Neural progenitor cell (in vitro differentiated cells): ENCODE measurements around the gene GLB1L2. TPM values are rescaled to one million over a fixed set of nuclear protein-coding genes. Genes with fewer than 3 reads are reported as not detected.
A peak's percentile ranks its signal among the peaks of the same experiment; 100 is the strongest.

Source experiments
- DNase-seq: peaks from one replicate; pipeline ENCODE4 v3.0.0-alpha.2; 2016; ENCODE audit warnings: low spot score
- H2AFZ ChIP-seq: fragments of 200-600 bp; sonication (generic); replicated peaks from 2 replicates; pipeline ENCODE4 v1.6.1; 2016; ENCODE audit warnings: antibody characterized with exemption
- H3F3A ChIP-seq: fragments of 200-600 bp; sonication (generic); 2 replicates; pipeline ENCODE4 v1.6.1; 2016; ENCODE audit warnings: antibody characterized with exemption, low read depth
- H3K27ac ChIP-seq: fragments of 200-600 bp; sonication (generic); 2 replicates; pipeline ENCODE4 v1.5.1; 2016; ENCODE audit warnings: mild to moderate bottlenecking
- H3K27me3 ChIP-seq: fragments of 200-600 bp; sonication (generic); 2 replicates; pipeline ENCODE4 v1.6.1; 2016; ENCODE audit warnings: mild to moderate bottlenecking, moderate library complexity
- H3K36me3 ChIP-seq: fragments of 200-600 bp; sonication (generic); 2 replicates; pipeline ENCODE4 v1.5.1; 2016
- H3K4me1 ChIP-seq: fragments of 200-600 bp; sonication (generic); 2 replicates; pipeline ENCODE4 v1.6.1; 2016; ENCODE audit warnings: mixed run types
- H3K4me2 ChIP-seq: fragments of 200-600 bp; sonication (generic); 2 replicates; pipeline ENCODE4 v1.6.1; 2016
- H3K4me3 ChIP-seq: fragments of 200-600 bp; sonication (generic); 2 replicates; pipeline ENCODE4 v1.5.1; 2016
- H3K79me2 ChIP-seq: fragments of 200-600 bp; sonication (generic); 2 replicates; pipeline ENCODE4 v1.6.1; 2016; ENCODE audit warnings: low read depth
- H3K9ac ChIP-seq: fragments of 200-600 bp; sonication (generic); 2 replicates; pipeline ENCODE4 v1.6.1; 2016
- H3K9me3 ChIP-seq: fragments of 200-600 bp; sonication (generic); 2 replicates; pipeline ENCODE4 v1.5.1; 2016; ENCODE audit warnings: low read depth
- H4K20me1 ChIP-seq: fragments of 200-600 bp; sonication (generic); 2 replicates; pipeline ENCODE4 v1.6.1; 2016; ENCODE audit warnings: low read depth
- H3K27ac Mint-ChIP-seq: 3 replicates; pipeline ENCODE4 v1.8.0; 2021; ENCODE audit warnings: mixed read lengths
- H3K27me3 Mint-ChIP-seq: 2 replicates; pipeline ENCODE4 v1.8.0; 2022; ENCODE audit warnings: low read depth, mild to moderate bottlenecking, inconsistent platforms, moderate library complexity, mixed read lengths; ENCODE audit not compliant: insufficient read depth
- H3K36me3 Mint-ChIP-seq: 3 replicates; pipeline ENCODE4 v1.8.0; 2021; ENCODE audit warnings: mixed read lengths
- H3K4me1 Mint-ChIP-seq: 3 replicates; pipeline ENCODE4 v1.8.0; 2021; ENCODE audit warnings: mixed read lengths
- H3K4me3 Mint-ChIP-seq: 3 replicates; pipeline ENCODE4 v1.8.0; 2021; ENCODE audit warnings: mild to moderate bottlenecking, moderate library complexity, mixed read lengths
- H3K9me3 Mint-ChIP-seq: 3 replicates; pipeline ENCODE4 v1.8.0; 2020; ENCODE audit warnings: mixed read lengths
- CTCF ChIP-seq: fragments of 200-600 bp; sonication (generic); IDR thresholded peaks from 2 replicates; pipeline ENCODE4 v1.5.1; 2017; ENCODE audit warnings: antibody characterized with exemption, mild to moderate bottlenecking
- EZH2 ChIP-seq: fragments of 200-600 bp; sonication (generic); IDR thresholded peaks from 2 replicates; pipeline ENCODE4 v1.6.1; 2017; ENCODE audit warnings: antibody characterized with exemption, mild to moderate bottlenecking, moderate library complexity
- EZH2phosphoT487 ChIP-seq: fragments of 200-600 bp; sonication (generic); IDR thresholded peaks from 2 replicates; pipeline ENCODE4 v1.6.1; 2017; ENCODE audit warnings: antibody characterized with exemption
- total RNA-seq: library from RNA; depleted of rRNA; stranded (reverse); fragments of >200 nt; gene quantifications from 2 replicates; pipeline ENCODE4 v1.2.3, GENCODE V29; 2015; ENCODE audit warnings: low replicate concordance

The GLB1L2 gene
- total RNA-seq, 1 donor from 2014 or later = 2.0 TPM

- Histone ChIP-seq H4K20me1 (peaks cover 73% of the 10 kb centered on the region), H3K9me3 (no peaks in the 10 kb centered on the region), H3K4me3 (peak overlapping the region; percentile 74), H3K36me3 (no peaks in the 10 kb centered on the region), H2AFZ (no peak overlapping the region), H3K4me2 (peak overlapping the region; percentile 91), H3F3A (peaks cover 31% of the 10 kb centered on the region), H3K27me3 (no peaks in the 10 kb centered on the region), H3K9ac (no peak overlapping the region), H3K27ac (no peak overlapping the region), H3K79me2 (peaks cover 51% of the 10 kb centered on the region), H3K4me1 (peaks cover 46% of the 10 kb centered on the region)
- H3K4me1 Mint-ChIP-seq = peaks cover 52% of the 10 kb centered on the region
- H3K9me3 Mint-ChIP-seq = no peaks in the 10 kb centered on the region
- H3K27ac Mint-ChIP-seq = peak overlapping the region; percentile 44
- DNase-seq = no peak
- H3K36me3 Mint-ChIP-seq = peaks cover 2% of the 10 kb centered on the region
- peaks cover 11% of the 10 kb centered on the region for H3K27me3 Mint-ChIP-seq
- TF ChIP-seq EZH2phosphoT487 (no peak), CTCF (no peak), EZH2 (no peak)
- peak overlapping the region; percentile 92 for H3K4me3 Mint-ChIP-seq
These were observed 79.0 kb downstream of the GLB1L2 start for GRCh38 chr11:134410766-134411165.

GRCh38 chr11:134412203-134413042 lies 80.6 kb downstream of the GLB1L2 start, which contains the start of gene B3GAT1:
B3GAT1 (minus strand) TSS chr11:134412242; CDS start chr11:134387659, 24,583 bp downstream.
- Histone ChIP-seq H3K36me3 (no peaks in the 10 kb centered on the region), H2AFZ (peak within 1 kb of the TSS; percentile 63), H3K27me3 (no peaks in the 10 kb centered on the region), H3F3A (peaks cover 31% of the 10 kb centered on the region), H3K4me2 (peak within 1 kb of the TSS; percentile 93), H3K4me3 (peak within 1 kb of the TSS; percentile 74), H3K4me1 (peaks cover 46% of the 10 kb centered on the region), H3K79me2 (peaks cover 34% of the 10 kb centered on the region), H3K9ac (no peak within 1 kb of the TSS), H4K20me1 (peaks cover 73% of the 10 kb centered on the region), H3K27ac (no peak within 1 kb of the TSS), H3K9me3 (no peaks in the 10 kb centered on the region)
- DNase-seq = peak; percentile 85
- Mint-ChIP-seq H3K27me3 (peaks cover 12% of the 10 kb centered on the region), H3K9me3 (no peaks in the 10 kb centered on the region), H3K4me1 (peaks cover 46% of the 10 kb centered on the region), H3K27ac (no peak within 1 kb of the TSS), H3K4me3 (peak within 1 kb of the TSS; percentile 92), H3K36me3 (peaks cover 2% of the 10 kb centered on the region)
- TF ChIP-seq EZH2 (peak; percentile 40), EZH2phosphoT487 (no peak), CTCF (no peak)

- Histone ChIP-seq H3K4me3 (peak overlapping the region; percentile 74), H3K9me3 (no peaks in the 10 kb centered on the region), H3F3A (peaks cover 31% of the 10 kb centered on the region), H3K27me3 (no peaks in the 10 kb centered on the region), H3K9ac (no peak overlapping the region), H4K20me1 (peaks cover 75% of the 10 kb centered on the region), H3K79me2 (peaks cover 29% of the 10 kb centered on the region), H3K4me1 (peaks cover 46% of the 10 kb centered on the region), H2AFZ (peak overlapping the region; percentile 63), H3K4me2 (peak overlapping the region; percentile 93), H3K27ac (no peak overlapping the region), H3K36me3 (no peaks in the 10 kb centered on the region)
- Mint-ChIP-seq H3K27me3 (peaks cover 12% of the 10 kb centered on the region), H3K9me3 (no peaks in the 10 kb centered on the region), H3K36me3 (no peaks in the 10 kb centered on the region), H3K27ac (peak overlapping the region; percentile 47), H3K4me1 (peaks cover 42% of the 10 kb centered on the region), H3K4me3 (peak overlapping the region; percentile 85)
- DNase-seq = peak; percentile 62
- TF ChIP-seq EZH2 (peak; percentile 32), EZH2phosphoT487 (no peak), CTCF (no peak)
These were observed 81.4 kb downstream of the GLB1L2 start for GRCh38 chr11:134413043-134413825.
